ENCODE results near the gene ATRN. TPM values are rescaled to one million over a fixed set of nuclear protein-coding genes. Genes with fewer than 3 reads are reported as not detected.

The ATRN gene
- polyA plus RNA-seq, 1 donor from 2014 or later, result 27.5 TPM

DNA sequence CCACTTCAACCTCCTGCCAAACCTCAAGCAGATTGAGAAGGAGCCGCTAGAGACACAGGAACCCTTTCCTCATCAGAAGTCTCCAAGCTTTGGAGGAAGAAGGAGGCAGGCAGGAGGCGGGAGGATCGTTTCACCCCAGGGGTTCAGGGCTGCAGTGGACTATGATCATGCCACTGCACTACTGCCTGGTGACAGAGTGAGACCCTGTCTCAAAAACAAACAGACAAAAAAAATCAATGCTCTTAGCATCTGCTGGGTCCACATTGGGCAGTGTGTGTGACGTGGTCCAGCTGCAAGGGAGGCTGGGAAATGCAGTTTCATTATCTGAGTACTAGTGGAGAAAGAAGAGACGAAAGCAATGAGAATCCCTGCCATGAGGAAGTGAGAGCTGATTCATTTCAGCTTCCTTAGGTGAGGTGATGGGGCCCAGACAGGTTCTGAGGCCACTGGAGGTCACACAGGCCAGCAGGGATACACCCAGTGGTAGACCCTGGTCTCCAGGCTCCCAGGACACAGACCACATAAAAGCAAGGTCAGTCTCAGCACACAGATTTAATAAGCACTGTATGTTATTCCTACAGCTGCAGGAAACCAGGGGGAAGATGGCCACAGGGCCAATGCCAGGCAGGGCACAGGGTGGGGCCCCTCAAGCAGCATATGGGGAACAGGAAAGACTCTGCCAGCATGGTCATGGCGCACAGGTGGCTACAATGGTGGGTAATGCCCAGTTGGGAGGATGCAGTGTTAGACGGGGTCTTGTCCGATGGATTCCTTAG is 188.1 kb downstream of the ATRN start:
- H2AFZ ChIP-seq (ENCODE audit: low read depth, low read length), result no peak overlapping the region
- H3K4me3 ChIP-seq (ENCODE audit: low read length), result no peak overlapping the region
- no peak overlapping the region for H3K9ac ChIP-seq (ENCODE audit: low read length)
- no peaks in the 10 kb centered on the region for H4K20me1 ChIP-seq (ENCODE audit: insufficient read depth)
- no peaks in the 10 kb centered on the region for H3K27me3 ChIP-seq (ENCODE audit: insufficient read depth, low read depth, low read length)
- TF ChIP-seq TAF1 (IDR thresholded peaks at IDR 0.05; ENCODE audit: low read depth), result no peak
- TF ChIP-seq SMC3 (conservative IDR thresholded peaks at IDR 0.05; ENCODE audit: poor library complexity), result no peak
- TF ChIP-seq POLR2AphosphoS5 (IDR thresholded peaks at IDR 0.05), result no peak
- TF ChIP-seq RAD21 (conservative IDR thresholded peaks at IDR 0.05), result no peak
- no peak for TF ChIP-seq MXI1 (conservative IDR thresholded peaks at IDR 0.05; ENCODE audit: poor library complexity, severe bottlenecking)
- no peak for TF ChIP-seq EZH2 (IDR thresholded peaks at IDR 0.05; ENCODE audit: borderline replicate concordance, insufficient read depth, low read length, poor library complexity, severe bottlenecking)
- no peak for TF ChIP-seq REST (IDR thresholded peaks at IDR 0.05; ENCODE audit: borderline replicate concordance)
- TF ChIP-seq EP300 (conservative IDR thresholded peaks at IDR 0.05; ENCODE audit: poor library complexity, severe bottlenecking), result no peak
- TF ChIP-seq, protein P1, sequence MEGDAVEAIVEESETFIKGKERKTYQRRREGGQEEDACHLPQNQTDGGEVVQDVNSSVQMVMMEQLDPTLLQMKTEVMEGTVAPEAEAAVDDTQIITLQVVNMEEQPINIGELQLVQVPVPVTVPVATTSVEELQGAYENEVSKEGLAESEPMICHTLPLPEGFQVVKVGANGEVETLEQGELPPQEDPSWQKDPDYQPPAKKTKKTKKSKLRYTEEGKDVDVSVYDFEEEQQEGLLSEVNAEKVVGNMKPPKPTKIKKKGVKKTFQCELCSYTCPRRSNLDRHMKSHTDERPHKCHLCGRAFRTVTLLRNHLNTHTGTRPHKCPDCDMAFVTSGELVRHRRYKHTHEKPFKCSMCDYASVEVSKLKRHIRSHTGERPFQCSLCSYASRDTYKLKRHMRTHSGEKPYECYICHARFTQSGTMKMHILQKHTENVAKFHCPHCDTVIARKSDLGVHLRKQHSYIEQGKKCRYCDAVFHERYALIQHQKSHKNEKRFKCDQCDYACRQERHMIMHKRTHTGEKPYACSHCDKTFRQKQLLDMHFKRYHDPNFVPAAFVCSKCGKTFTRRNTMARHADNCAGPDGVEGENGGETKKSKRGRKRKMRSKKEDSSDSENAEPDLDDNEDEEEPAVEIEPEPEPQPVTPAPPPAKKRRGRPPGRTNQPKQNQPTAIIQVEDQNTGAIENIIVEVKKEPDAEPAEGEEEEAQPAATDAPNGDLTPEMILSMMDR (IDR thresholded peaks at IDR 0.05; ENCODE audit: poor library complexity, severe bottlenecking), result no peak
- H3K36me3 ChIP-seq (ENCODE audit: insufficient read depth, low read length), result no peaks in the 10 kb centered on the region
- H3K9me2 ChIP-seq (ENCODE audit: insufficient read depth, low read length), result no peaks in the 10 kb centered on the region
- no peak overlapping the region for H3K4me2 ChIP-seq (ENCODE audit: low read length)
- no peaks in the 10 kb centered on the region for H3K9me3 ChIP-seq (ENCODE audit: low read length)
- no peaks in the 10 kb centered on the region for H3F3A ChIP-seq (ENCODE audit: insufficient read depth, low read length, poor library complexity, severe bottlenecking)
- no peak overlapping the region for H3K27ac ChIP-seq (ENCODE audit: low read length)
- H3K79me2 ChIP-seq (replicated peaks; ENCODE audit: insufficient read depth, low read length), result no peaks in the 10 kb centered on the region

GRCh38 chr20:3659492-3660261 is 188.9 kb downstream of the ATRN start:
- no peaks in the 10 kb centered on the region for H3K27me3 ChIP-seq (ENCODE audit: insufficient read depth, low read depth, low read length)
- no peak overlapping the region for H3K4me2 ChIP-seq (ENCODE audit: low read length)
- no peak overlapping the region for H3K9ac ChIP-seq (ENCODE audit: low read length)

More at GRCh38 chr20:3659492-3660261, 188.9 kb downstream of the ATRN start:
- no peaks in the 10 kb centered on the region for H3K9me3 ChIP-seq (ENCODE audit: low read length)
- no peaks in the 10 kb centered on the region for H3F3A ChIP-seq (ENCODE audit: insufficient read depth, low read length, poor library complexity, severe bottlenecking)
- TF ChIP-seq REST (IDR thresholded peaks at IDR 0.05; ENCODE audit: borderline replicate concordance) (no peak), RAD21 (conservative IDR thresholded peaks at IDR 0.05) (no peak), POLR2AphosphoS5 (IDR thresholded peaks at IDR 0.05) (no peak), MXI1 (conservative IDR thresholded peaks at IDR 0.05; ENCODE audit: poor library complexity, severe bottlenecking) (no peak), TAF1 (IDR thresholded peaks at IDR 0.05; ENCODE audit: low read depth) (no peak), SMC3 (conservative IDR thresholded peaks at IDR 0.05; ENCODE audit: poor library complexity) (no peak), EP300 (conservative IDR thresholded peaks at IDR 0.05; ENCODE audit: poor library complexity, severe bottlenecking) (no peak), EZH2 (IDR thresholded peaks at IDR 0.05; ENCODE audit: borderline replicate concordance, insufficient read depth, low read length, poor library complexity, severe bottlenecking) (no peak)
- TF ChIP-seq, protein P1 (IDR thresholded peaks at IDR 0.05; ENCODE audit: poor library complexity, severe bottlenecking), result no peak
- H3K9me2 ChIP-seq (ENCODE audit: insufficient read depth, low read length), result no peaks in the 10 kb centered on the region
- no peak overlapping the region for H2AFZ ChIP-seq (ENCODE audit: low read depth, low read length)
- no peak overlapping the region for H3K4me3 ChIP-seq (ENCODE audit: low read length)
- no peaks in the 10 kb centered on the region for H3K79me2 ChIP-seq (replicated peaks; ENCODE audit: insufficient read depth, low read length)
- H3K36me3 ChIP-seq (ENCODE audit: insufficient read depth, low read length), result no peaks in the 10 kb centered on the region
- H3K27ac ChIP-seq (ENCODE audit: low read length), result no peak overlapping the region
- H4K20me1 ChIP-seq (ENCODE audit: insufficient read depth), result no peaks in the 10 kb centered on the region
